Ovary (tissue), 9 donors: ENCODE data around the gene SH2B2. TPM values are rescaled to one million over a fixed set of nuclear protein-coding genes. Genes with fewer than 3 reads are reported as not detected.
A peak's percentile ranks its signal among the peaks of the same experiment; 100 is the strongest.
"Not testable (repeated sequence)": the region's sequence is repeated elsewhere in the genome, so short reads cannot be mapped to it uniquely, and the experiment has no call there.

ENCODE experiments used
- DNase-seq, 5 donors: peaks; one replicate each; pipeline ENCODE4 v3.0.0-alpha.2; 2019 to 2020
- H3K27ac ChIP-seq, 2 donors: fragments of 200-600 bp; one replicate each; pipeline versions ENCODE4 v1.5.1 to v1.8.0; 2019 to 2022
- H3K27me3 ChIP-seq: fragments of 200-600 bp; one replicate; pipeline ENCODE4 v1.8.0; 2022
- H3K36me3 ChIP-seq: fragments of 200-600 bp; sonication (generic); one replicate; pipeline ENCODE4 v1.5.1; 2019
- H3K4me1 ChIP-seq: one replicate; pipeline ENCODE4 v1.8.1; 2013; ENCODE audit warnings: mild to moderate bottlenecking, moderate library complexity; ENCODE audit not compliant: insufficient read depth
- H3K4me3 ChIP-seq: fragments of 200-600 bp; sonication (generic); one replicate; pipeline ENCODE4 v1.5.1; 2017
- H3K9me3 ChIP-seq, 2 donors: fragments of 200-600 bp in 1 of 2; sonication (generic) in 1 of 2; one replicate each; pipeline versions ENCODE4 v1.5.1 to v1.8.1; 2013 to 2019; ENCODE audit warnings: mild to moderate bottlenecking in 1 of 2, moderate library complexity in 1 of 2
- POLR2A ChIP-seq: fragments of 450-650 bp; IDR thresholded peaks from one replicate; pipeline ENCODE4 v1.6.1; 2017; ENCODE audit warnings: antibody characterized with exemption, mild to moderate bottlenecking, moderate library complexity
- WGBS, 3 donors: extraction: QIAGEN DNeasy Blood & Tissue Kit in 1 of 3; methylation state at CpG; one replicate each; pipeline versions ENCODE4 v1.1.5 to v1.1.7; 2013 to 2017; 5-methylcytosine and 5-hydroxymethylcytosine counted together
- intact Hi-C, 4 donors: fragments of 100-400 bp; cut with DNase I; formaldehyde crosslinking; loops; one replicate each; pipeline versions ENCODE4 v1.11.0 to v1.15.1; 2022 to 2023
- microRNA-seq, 3 donors: library from miRNA; unstranded; fragments of <30 nt; microRNA quantifications; one replicate each; pipeline versions ENCODE4 to v1.2.0, GENCODE V29; 2019 to 2020
- polyA plus RNA-seq, 2 donors: library from polyadenylated mRNA; stranded (reverse); fragments of 200-250 nt in 1 of 2; fragments of 350-450 nt in 1 of 2; fragmentation: Illumina TruSeq in 1 of 2; extraction: RNeasy Lipid Tissue Mini Kit (QIAGEN cat#74804) in 1 of 2; gene quantifications; one replicate each; pipeline ENCODE4 v1.2.3, GENCODE V29; 2013 to 2014
- small RNA-seq: library from RNA; depleted of rRNA; stranded (forward); fragments of <200 nt; gene quantifications from one replicate; pipeline ENCODE3, GENCODE V24; 2016
- total RNA-seq, 7 donors: library from RNA; depleted of rRNA in 2 of 7; stranded (reverse); fragments of >200 nt in 2 of 7; fragmentation: NEBNext Ultra II Directional in 3 of 7; extraction: Animal tissue kit (Norgen Biotek cat#: 25700) in 3 of 7; gene quantifications; one replicate each; pipeline versions ENCODE4 v1.1.0 to v1.2.4, GENCODE V29; 2016 to 2023
- TF ChIP-seq, protein P1 (sequence below), 3 donors: fragments of 450-650 bp in 2 of 3; fragments of 200-600 bp in 1 of 3; IDR thresholded peaks; one replicate each; pipeline versions ENCODE4 v1.5.1 to v1.8.0; 2016 to 2022; ENCODE audit warnings: antibody characterized with exemption in 3 of 3, mild to moderate bottlenecking in 1 of 3
- donor health status: DM: no; HTN: no; CAD: no; lungs with moderate emphysema.
- donor health status: DM: no; HTN: no; CAD: no.
- donor health status: Bipolar disorder and iron deficiency.
- donor health status: DM: yes; HTN: yes; CAD: no.
- donor health status: DM: no; HTN: no; CAD: no.
- donor health status: DM: yes; HTN: yes; CAD: no.

Gene SH2B2
- total and polyA plus RNA-seq, 9 donors: 1.4 to 8.9 (median 4.5) TPM

DNA sequence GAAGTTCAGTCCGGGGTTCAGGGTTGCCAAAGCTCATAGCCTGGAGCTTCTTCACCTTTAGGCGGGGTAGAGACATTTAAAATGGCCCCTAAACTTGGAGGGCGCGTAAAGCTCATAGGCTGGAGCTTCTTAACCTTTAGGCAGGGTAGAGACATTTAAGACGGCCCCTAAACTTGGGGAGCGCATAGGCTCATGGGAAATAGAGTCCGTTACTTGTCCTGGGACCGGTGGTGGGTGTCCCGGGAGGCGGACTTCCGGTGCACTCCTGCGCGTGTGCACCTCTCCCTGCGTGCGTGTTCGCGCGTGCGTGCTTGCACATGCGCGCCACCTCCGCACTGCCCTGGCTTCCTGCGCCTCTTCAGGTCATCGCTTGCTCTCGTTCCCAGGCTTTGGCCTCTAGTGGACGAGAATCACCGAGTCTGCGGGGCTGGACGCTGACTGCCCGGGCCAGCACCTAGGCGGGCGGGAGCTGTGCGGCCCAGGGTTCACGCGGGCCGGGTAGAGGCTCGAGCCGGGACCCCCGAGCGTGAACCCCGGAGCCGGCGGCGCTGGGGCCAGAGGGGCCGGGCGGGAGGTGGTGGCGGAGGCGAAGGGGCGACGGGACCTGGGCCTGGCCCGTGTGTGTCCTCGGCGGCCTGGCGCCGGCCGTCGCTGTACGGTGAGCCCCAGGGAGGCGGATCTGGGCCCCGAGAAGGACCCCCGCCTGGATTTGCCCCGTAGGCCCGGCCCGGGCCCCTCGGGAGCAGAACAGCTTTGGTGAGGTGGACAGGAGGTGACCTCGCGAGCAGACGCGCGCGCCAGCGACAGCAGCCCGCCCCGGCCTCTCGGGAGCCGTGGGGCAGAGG, 77.1 kb downstream of the SH2B2 start:
- H3K27me3 ChIP-seq, intact Hi-C loops, H3K36me3 ChIP-seq, H3K9me3 ChIP-seq, H3K4me1 ChIP-seq: not testable (repeated sequence)
- WGBS, 3 donors: 0% methylated on average over 38 to 76 of the region's 76 CpGs
- Histone ChIP-seq H3K27ac (peak overlapping the region in 1 of 2 donors; percentile 82), H3K4me3 (peak overlapping the region; percentile 66)
- TF ChIP-seq, protein P1, sequence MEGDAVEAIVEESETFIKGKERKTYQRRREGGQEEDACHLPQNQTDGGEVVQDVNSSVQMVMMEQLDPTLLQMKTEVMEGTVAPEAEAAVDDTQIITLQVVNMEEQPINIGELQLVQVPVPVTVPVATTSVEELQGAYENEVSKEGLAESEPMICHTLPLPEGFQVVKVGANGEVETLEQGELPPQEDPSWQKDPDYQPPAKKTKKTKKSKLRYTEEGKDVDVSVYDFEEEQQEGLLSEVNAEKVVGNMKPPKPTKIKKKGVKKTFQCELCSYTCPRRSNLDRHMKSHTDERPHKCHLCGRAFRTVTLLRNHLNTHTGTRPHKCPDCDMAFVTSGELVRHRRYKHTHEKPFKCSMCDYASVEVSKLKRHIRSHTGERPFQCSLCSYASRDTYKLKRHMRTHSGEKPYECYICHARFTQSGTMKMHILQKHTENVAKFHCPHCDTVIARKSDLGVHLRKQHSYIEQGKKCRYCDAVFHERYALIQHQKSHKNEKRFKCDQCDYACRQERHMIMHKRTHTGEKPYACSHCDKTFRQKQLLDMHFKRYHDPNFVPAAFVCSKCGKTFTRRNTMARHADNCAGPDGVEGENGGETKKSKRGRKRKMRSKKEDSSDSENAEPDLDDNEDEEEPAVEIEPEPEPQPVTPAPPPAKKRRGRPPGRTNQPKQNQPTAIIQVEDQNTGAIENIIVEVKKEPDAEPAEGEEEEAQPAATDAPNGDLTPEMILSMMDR (IDR thresholded peaks at IDR 0.05): peak in 2 of 3 donors; percentile 29 to 45
- peak; percentile 36 for TF ChIP-seq POLR2A
- DNase-seq: peak; percentile 92 to 96 (median 94)

DNA sequence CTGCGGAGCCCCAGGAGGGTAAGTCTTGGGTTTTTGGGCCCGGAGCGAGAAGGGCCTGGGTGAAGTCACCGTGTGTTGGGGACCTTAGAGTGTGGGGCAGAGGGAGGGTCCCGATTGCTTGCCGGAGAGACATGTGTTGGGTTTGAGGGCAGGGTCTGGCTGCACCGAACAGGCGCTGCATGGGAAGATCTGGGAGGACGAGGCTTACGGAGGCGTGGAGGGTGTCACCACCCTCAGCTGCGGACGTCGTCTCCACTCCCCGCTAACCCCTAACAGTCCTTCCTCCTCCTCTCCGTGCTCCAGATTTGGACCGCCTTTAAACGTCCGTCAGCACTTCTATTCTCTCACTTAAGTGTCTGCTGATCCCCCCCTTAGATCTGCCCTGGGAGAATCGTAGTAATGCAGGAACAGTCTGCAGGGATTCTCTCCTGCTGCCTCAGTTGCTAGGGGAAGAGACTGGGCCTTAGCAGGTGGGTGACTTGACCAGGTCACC, 77.8 kb downstream of the SH2B2 start:
- H3K27me3 ChIP-seq, H3K9me3 ChIP-seq, H3K27ac ChIP-seq, H3K4me1 ChIP-seq, intact Hi-C loops, H3K36me3 ChIP-seq: not testable (repeated sequence)
- WGBS, 3 donors: 0 to 1% (median 1%) methylated on average over 15 to 20 of the region's 20 CpGs
- peak in 1 of 5 donors; percentile 20 for DNase-seq
- peak overlapping the region; percentile 66 for H3K4me3 ChIP-seq

DNA sequence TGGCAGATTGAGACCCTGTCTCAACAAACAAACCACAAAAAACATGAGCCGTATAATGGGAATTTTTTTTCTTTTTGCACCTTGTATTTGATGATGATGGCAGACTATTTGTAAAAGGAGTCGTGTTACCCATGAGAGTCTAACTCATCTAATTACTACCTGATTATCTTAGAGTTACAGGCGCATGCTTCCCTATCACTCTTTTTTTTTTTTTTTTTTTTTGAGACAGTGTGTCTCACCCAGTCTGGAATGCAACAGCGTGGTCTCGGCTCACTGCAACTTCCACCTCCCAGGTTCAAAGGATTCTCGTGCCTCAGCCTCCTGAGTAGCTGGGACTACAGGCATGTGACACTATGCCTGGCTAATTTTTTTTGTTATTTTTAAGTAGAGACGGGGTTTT, 78.7 kb downstream of the SH2B2 start:
- intact Hi-C loops, H3K36me3 ChIP-seq: not testable (repeated sequence)
- WGBS, 3 donors: 42 to 64% (median 58%) methylated on average over 7 of the region's 7 CpGs

DNA sequence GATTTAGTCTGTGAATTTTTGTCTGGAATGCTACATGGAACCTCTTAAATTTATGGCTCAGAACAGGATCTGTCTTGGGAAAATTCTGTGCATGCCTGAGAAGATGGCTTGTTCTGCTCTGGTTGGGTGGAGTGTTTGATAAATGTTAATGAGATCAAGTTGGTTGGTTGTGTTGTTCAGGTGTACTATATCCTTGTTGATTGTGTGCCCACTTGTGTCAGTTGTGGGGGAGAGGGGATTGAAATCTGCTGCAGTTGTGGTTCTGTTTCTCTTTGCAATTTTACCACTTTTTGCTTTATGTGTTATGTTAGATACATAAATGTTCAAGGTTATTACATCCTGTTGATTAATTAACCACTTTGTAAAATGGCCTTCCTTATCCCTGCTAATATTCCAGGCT, 83.4 kb downstream of the SH2B2 start:
- intact Hi-C loops, H3K27me3 ChIP-seq, H3K9me3 ChIP-seq, DNase-seq, H3K27ac ChIP-seq, H3K4me1 ChIP-seq, H3K4me3 ChIP-seq, H3K36me3 ChIP-seq: not testable (repeated sequence)

More for the DNA sequence above, 78.7 kb downstream of the SH2B2 start:
- H3K27me3 ChIP-seq, H3K9me3 ChIP-seq, DNase-seq, H3K27ac ChIP-seq, H3K4me3 ChIP-seq, H3K4me1 ChIP-seq: not testable (repeated sequence)

Small RNAs within 50 kb of the gene (microRNA-seq; reads per million reads assigned to microRNA genes)
- gene MIR4285: 0 reads per million in 3 donors

Small RNAs within 50 kb of the gene (small RNA-seq; reads per million reads assigned to genes)
- not detected for gene AC005088.1
- not detected for gene MIR4285
- gene RF00019: not detected

Other genes starting within 250 kb of the SH2B2 start
- gene SPDYE6, start 69.6 kb downstream of the SH2B2 start, total RNA-seq: not detected
- not detected for gene SPDYE6, start 69.6 kb downstream of the SH2B2 start, polyA plus RNA-seq
- gene PRKRIP1, start 109.5 kb downstream of the SH2B2 start, total RNA-seq: 10 to 100 TPM; 17.4 to 28.8 (median 23.9) TPM
- gene PRKRIP1, start 109.5 kb downstream of the SH2B2 start, polyA plus RNA-seq: 10 to 100 TPM; 23.4 to 26.9 TPM
- 10 to 100 TPM in 6 of 7 donors, 1 to 10 TPM in 1; 6.4 to 18.9 (median 16.3) TPM for gene ORAI2, start 146.7 kb downstream of the SH2B2 start, total RNA-seq
- gene ORAI2, start 146.7 kb downstream of the SH2B2 start, polyA plus RNA-seq: 10 to 100 TPM in 1 of 2 donors, 1 to 10 TPM in 1; 3.2 to 10.0 TPM
- gene ALKBH4, start 178.0 kb downstream of the SH2B2 start, total RNA-seq: 10 to 100 TPM in 5 of 7 donors, 1 to 10 TPM in 2; 9.8 to 15.5 (median 12.2) TPM
- 10 to 100 TPM in 1 of 2 donors, 1 to 10 TPM in 1; 6.2 to 11.9 TPM for gene ALKBH4, start 178.0 kb downstream of the SH2B2 start, polyA plus RNA-seq
- 10 to 100 TPM; 10.7 to 26.2 (median 14.6) TPM for gene LRWD1, start 178.1 kb downstream of the SH2B2 start, total RNA-seq
- 10 to 100 TPM in 1 of 2 donors, 1 to 10 TPM in 1; 3.4 to 12.6 TPM for gene LRWD1, start 178.1 kb downstream of the SH2B2 start, polyA plus RNA-seq
- gene POLR2J, start 192.1 kb downstream of the SH2B2 start, total RNA-seq: 10 to 100 TPM; 17.7 to 48.0 (median 40.2) TPM
- 10 to 100 TPM; 41.9 to 77.1 TPM for gene POLR2J, start 192.1 kb downstream of the SH2B2 start, polyA plus RNA-seq
- 10 to 100 TPM in 4 of 7 donors, 1 to 10 TPM in 3; 5.3 to 36.2 (median 12.6) TPM for gene RASA4B, start 230.9 kb downstream of the SH2B2 start, total RNA-seq
- 10 to 100 TPM in 1 of 2 donors, 1 to 10 TPM in 1; 2.1 to 21.1 TPM for gene RASA4B, start 230.9 kb downstream of the SH2B2 start, polyA plus RNA-seq